ENCODE measurements around the gene TARM1. TPM values are rescaled to one million over a fixed set of nuclear protein-coding genes. Genes with fewer than 3 reads are reported as not detected.
"Not testable (repeated sequence)": the region's sequence is repeated elsewhere in the genome, so short reads cannot be mapped to it uniquely, and the experiment has no call there.

TARM1 gene
- total RNA-seq, 1 donor from 2014 or later, result not detected

DNA sequence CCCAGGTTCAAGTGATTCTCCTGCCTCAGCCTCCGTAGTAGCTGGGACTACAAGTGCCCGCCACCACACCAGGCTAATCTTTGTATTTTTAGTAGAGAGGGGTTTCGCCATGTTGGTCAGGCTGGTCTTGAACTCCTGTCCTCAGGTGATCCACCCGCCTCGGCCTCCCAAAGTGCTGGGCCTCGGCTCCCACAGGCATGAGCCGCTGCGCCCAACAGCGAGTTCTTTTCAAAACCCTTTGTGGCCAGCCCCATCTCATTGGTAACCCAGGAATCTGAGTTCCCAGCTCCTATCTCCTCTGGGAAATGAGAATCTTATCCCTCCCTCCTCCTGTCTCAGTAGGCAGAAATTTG lies 18.7 kb upstream of the TARM1 start:
- DNase-seq (ENCODE audit: low read depth), result not testable (repeated sequence)

DNA sequence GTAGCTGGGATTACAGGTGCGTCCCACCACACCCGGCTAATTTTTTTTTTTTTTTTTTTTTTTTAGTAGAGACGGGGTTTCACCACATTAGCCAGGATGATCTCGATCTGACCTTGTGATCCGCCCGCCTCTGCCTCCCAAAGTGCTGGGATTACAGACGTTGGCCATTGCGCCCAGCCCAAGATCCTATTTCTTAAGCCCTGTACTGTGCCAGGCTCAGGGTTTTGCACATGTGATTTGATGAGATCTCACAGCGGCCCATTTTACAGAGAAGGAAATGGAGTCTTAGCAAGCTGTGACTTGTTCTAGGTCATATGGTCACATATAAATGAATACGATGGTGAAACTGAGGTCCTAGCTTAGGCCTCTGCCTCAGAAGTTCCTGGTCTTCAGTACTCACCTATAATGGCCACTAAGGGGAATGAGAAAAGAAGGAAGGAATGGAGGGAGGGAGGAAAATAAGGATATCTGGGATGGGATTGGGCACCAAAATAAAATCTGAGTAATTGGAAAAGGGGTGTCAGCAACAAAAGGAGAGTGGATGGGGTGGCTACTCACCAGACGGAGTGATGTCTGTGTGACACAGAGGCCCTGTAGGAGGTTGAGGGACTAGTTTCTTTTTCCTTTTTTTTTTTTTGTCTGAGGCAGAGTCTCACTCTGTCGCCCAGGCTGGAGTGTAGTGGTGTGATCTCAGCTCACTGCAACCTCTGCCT lies 18.2 kb upstream of the TARM1 start:
- DNase-seq (ENCODE audit: low read depth), result no peak

DNA sequence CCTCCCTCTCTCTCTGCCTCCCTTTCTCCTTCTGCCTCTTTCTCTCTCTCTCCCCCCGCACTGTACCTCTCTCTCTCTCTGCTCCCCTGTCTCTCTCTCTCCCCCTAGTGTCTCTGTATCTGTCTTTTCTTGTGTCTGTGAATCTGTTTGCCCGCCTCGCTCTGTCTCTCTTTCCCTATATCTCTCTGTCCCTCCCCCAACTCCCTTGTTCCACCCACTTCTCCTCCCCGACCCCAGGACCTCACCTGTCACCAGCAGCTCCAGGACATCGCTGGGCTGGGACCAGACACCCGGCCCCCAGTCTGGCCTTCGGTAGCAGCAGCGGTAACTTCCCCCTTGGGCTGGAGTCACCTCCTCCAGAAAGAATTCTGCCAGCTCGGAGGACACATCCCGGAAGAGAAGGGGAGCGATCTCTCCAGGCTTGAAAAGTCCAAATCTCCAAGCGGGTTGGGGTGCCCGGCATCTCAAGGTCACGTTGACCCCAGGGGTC lies 15.5 kb upstream of the TARM1 start:
- peak; percentile 12 for DNase-seq (ENCODE audit: low read depth)

GRCh38 chr19:54095859-54096616 lies 14.9 kb upstream of the TARM1 start:
- DNase-seq (ENCODE audit: low read depth), result not testable (repeated sequence)

GRCh38 chr19:54095136-54095858 lies 14.1 kb upstream of the TARM1 start:
- no peak for DNase-seq (ENCODE audit: low read depth)

GRCh38 chr19:54094426-54095000 lies 13.3 kb upstream of the TARM1 start:
- DNase-seq (ENCODE audit: low read depth), result no peak

DNA sequence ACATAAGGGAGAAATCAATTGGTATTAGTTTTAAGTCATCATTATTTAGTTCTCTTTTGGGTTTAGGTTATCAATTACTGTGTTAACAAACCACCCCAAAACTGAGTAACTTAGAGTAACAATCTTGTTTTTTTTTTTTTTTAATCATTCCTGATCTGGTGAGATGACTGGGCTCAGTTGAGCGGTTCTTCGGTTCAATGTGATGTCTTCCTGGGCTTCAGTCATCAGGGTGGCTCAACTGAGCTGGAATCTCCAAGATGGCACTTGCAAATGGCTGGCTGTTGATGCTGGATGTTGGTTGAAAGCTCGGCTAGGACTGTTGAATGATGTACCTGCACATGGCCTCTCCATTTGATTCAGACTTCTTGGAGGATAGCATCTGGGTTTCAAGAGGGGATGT lies 3.2 kb upstream of the TARM1 start:
- DNase-seq (ENCODE audit: low read depth), result no peak

DNA sequence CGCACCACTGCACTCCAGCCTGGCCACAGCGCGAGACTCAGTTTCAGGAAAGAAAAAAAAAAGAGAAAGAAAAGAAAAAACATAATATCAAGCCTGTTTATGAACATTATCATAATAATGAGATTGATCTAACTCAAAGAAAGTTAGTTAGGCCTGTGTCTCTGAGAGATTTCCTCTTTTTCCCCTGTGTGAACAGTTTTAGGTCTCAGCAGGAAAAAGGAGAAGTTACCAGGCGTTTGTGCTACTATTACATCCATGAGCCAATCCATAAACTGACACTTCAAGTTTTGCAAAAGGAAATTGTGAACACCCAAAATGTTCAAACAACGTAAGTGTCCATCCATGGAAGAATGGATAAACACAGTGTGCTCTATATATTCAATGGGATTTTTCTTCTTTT lies 3.8 kb downstream of the TARM1 start:
- no peak for DNase-seq (ENCODE audit: low read depth)

- DNase-seq (ENCODE audit: low read depth), result no peak
Observed at GRCh38 chr19:54074851-54075250, 6.3 kb downstream of the TARM1 start.

GRCh38 chr19:54073829-54074228 lies 7.3 kb downstream of the TARM1 start:
- DNase-seq (ENCODE audit: low read depth), result no peak

DNA sequence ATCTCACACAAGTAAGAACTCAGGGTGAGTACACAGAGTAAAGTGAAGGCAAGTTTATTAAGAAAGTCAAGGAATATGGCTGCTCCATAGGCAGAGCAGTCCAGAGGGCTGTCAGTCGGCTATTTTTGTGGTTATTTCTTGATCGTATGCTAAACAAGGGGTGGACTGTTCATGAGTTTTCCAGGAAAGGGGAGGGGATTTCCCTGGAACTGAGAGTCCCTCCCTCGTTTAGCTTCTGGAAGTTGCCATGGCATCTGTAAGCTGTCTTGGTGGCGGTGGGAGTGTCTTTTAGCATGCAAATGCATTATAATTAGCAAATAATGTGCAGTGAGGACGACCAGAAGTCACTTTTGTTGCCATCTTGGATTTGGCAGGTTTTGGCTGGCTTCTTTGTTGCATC lies 11.7 kb downstream of the TARM1 start:
- DNase-seq (ENCODE audit: low read depth), result no peak

DNA sequence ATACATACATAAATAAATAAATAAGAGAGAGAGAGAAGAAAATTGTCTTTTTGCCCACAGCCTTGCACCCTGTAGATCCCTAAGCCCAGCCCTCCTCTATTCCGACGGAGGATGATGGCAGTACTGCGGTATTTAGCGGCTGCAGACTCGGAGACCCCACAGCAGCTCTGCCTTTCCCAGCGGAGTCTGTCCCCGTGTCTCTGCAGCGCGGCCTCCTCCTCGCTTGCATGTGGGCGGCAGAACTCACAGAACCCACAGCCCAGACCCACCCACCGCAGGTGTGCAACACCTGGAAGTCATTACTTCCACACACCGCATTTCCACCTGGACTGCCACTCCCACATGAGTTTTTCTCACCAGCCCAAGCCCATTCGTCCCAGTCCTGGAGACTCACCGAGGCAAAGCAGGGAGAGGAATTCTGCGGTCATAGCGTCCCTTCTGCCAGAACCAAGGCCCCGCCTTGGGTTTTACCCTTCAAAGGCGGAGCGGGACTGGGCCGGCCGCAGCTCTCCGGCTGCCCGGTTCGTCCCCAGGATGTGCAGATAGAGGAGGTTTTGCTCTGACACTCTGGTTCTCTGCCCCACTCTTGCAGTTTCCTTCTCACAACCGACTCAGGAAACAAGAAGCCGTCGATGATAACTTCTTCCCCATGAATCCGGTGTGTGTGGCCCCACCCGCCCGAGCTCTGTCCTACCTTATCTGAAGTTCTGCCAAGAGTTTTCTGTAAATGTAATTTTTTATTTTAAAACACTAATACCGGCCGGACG lies 17.6 kb downstream of the TARM1 start, which contains the start of gene VSTM1:
Gene VSTM1 (minus strand): TSS at position 548 of the 767 bp plus-strand sequence. CDS start 120 bp downstream, at position 428.
- DNase-seq (ENCODE audit: low read depth), result no peak

- DNase-seq (ENCODE audit: low read depth), result no peak
Observed at GRCh38 chr19:54062643-54063042, 18.5 kb downstream of the TARM1 start.

- no peak for DNase-seq (ENCODE audit: low read depth)
Observed at GRCh38 chr19:54047616-54048015, 33.5 kb downstream of the TARM1 start.

GRCh38 chr19:54045771-54046170 lies 35.4 kb downstream of the TARM1 start:
- no peak for DNase-seq (ENCODE audit: low read depth)

- DNase-seq (ENCODE audit: low read depth), result no peak
Observed at GRCh38 chr19:54042989-54043388, 38.2 kb downstream of the TARM1 start.

DNA sequence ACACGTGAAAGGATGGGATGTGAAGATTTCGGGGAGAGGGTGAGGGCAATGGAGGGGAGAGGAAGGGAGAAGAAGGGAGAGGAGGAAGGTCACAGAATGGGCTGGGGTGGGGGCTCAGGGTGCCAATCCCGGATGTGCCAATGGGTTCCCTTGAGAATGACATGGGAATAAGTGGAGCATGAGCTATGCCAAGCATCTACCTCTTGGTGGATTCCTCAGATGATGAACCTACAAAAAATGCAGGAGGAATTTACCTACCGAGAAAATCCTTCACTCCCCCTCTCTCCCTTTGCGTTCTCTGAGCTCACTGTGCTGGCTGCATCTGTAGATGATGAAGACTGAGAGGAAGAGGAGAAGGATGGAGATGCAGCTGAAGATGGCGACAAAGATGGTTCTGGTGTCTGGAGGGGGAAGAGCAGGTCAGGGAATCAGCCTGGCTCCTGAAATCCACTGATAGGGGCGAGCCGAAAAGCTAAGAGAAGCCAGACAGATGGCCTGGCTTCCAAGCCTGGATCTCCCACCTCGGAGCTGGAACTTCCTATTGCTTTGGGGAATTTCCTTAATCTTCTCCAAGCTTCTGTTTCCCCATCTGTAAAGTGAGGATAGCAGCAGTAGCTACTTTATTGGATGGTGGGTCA lies 39.1 kb downstream of the TARM1 start:
- DNase-seq (ENCODE audit: low read depth), result no peak

GRCh38 chr19:54040003-54040402 lies 41.2 kb downstream of the TARM1 start:
- no peak for DNase-seq (ENCODE audit: low read depth)

- DNase-seq (ENCODE audit: low read depth), result not testable (repeated sequence)
Observed at GRCh38 chr19:54036542-54036941, 44.6 kb downstream of the TARM1 start.

GRCh38 chr19:54035215-54036178 lies 45.7 kb downstream of the TARM1 start:
- DNase-seq (ENCODE audit: low read depth), result peak; percentile 49
